Measurements from ENCODE around the gene EFNB1.

GRCh38 chrX:68823413-68824151 lies 5.2 kb upstream of the EFNB1 start:
- TF ChIP-seq, protein P1, sequence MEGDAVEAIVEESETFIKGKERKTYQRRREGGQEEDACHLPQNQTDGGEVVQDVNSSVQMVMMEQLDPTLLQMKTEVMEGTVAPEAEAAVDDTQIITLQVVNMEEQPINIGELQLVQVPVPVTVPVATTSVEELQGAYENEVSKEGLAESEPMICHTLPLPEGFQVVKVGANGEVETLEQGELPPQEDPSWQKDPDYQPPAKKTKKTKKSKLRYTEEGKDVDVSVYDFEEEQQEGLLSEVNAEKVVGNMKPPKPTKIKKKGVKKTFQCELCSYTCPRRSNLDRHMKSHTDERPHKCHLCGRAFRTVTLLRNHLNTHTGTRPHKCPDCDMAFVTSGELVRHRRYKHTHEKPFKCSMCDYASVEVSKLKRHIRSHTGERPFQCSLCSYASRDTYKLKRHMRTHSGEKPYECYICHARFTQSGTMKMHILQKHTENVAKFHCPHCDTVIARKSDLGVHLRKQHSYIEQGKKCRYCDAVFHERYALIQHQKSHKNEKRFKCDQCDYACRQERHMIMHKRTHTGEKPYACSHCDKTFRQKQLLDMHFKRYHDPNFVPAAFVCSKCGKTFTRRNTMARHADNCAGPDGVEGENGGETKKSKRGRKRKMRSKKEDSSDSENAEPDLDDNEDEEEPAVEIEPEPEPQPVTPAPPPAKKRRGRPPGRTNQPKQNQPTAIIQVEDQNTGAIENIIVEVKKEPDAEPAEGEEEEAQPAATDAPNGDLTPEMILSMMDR (conservative IDR thresholded peaks at IDR 0.05; ENCODE audit: low read depth in 2 of 2): no peak; a peak in 1 of 4 replicates
- no peak for TF ChIP-seq EZH2phosphoT487 (IDR thresholded peaks at IDR 0.05; ENCODE audit: unreplicated experiment)
- TF ChIP-seq JUNB (IDR thresholded peaks at IDR 0.05; ENCODE audit: unreplicated experiment): no peak
- TF ChIP-seq EZH2 (IDR thresholded peaks at IDR 0.05; ENCODE audit: low read depth, unreplicated experiment): no peak
- TF ChIP-seq POLR2AphosphoS5 (IDR thresholded peaks at IDR 0.05; ENCODE audit: low read depth): no peak
- TF ChIP-seq, protein P2, sequence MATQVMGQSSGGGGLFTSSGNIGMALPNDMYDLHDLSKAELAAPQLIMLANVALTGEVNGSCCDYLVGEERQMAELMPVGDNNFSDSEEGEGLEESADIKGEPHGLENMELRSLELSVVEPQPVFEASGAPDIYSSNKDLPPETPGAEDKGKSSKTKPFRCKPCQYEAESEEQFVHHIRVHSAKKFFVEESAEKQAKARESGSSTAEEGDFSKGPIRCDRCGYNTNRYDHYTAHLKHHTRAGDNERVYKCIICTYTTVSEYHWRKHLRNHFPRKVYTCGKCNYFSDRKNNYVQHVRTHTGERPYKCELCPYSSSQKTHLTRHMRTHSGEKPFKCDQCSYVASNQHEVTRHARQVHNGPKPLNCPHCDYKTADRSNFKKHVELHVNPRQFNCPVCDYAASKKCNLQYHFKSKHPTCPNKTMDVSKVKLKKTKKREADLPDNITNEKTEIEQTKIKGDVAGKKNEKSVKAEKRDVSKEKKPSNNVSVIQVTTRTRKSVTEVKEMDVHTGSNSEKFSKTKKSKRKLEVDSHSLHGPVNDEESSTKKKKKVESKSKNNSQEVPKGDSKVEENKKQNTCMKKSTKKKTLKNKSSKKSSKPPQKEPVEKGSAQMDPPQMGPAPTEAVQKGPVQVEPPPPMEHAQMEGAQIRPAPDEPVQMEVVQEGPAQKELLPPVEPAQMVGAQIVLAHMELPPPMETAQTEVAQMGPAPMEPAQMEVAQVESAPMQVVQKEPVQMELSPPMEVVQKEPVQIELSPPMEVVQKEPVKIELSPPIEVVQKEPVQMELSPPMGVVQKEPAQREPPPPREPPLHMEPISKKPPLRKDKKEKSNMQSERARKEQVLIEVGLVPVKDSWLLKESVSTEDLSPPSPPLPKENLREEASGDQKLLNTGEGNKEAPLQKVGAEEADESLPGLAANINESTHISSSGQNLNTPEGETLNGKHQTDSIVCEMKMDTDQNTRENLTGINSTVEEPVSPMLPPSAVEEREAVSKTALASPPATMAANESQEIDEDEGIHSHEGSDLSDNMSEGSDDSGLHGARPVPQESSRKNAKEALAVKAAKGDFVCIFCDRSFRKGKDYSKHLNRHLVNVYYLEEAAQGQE (IDR thresholded peaks at IDR 0.05; ENCODE audit: unreplicated experiment): no peak
- TF ChIP-seq, protein P3, sequence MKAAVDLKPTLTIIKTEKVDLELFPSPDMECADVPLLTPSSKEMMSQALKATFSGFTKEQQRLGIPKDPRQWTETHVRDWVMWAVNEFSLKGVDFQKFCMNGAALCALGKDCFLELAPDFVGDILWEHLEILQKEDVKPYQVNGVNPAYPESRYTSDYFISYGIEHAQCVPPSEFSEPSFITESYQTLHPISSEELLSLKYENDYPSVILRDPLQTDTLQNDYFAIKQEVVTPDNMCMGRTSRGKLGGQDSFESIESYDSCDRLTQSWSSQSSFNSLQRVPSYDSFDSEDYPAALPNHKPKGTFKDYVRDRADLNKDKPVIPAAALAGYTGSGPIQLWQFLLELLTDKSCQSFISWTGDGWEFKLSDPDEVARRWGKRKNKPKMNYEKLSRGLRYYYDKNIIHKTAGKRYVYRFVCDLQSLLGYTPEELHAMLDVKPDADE (IDR thresholded peaks at IDR 0.05): no peak

Measured in GM23338 (cell line).